Suprapubic skin (tissue), 4 donors: ENCODE results near the gene DGKQ. TPM values are rescaled to one million over a fixed set of nuclear protein-coding genes. Genes with fewer than 3 reads are reported as not detected.

Experiments used
- DNase-seq, 2 donors: peaks; one replicate each; pipeline ENCODE4 v3.0.0-alpha.2; 2019; ENCODE audit warnings: low spot score in 2 of 2
- H3K27ac ChIP-seq: fragments of 200-600 bp; sonication (generic); one replicate; pipeline ENCODE4 v1.5.1; 2019
- H3K27me3 ChIP-seq: fragments of 200-600 bp; sonication (generic); one replicate; pipeline ENCODE4 v1.5.1; 2019
- H3K36me3 ChIP-seq: fragments of 200-600 bp; sonication (generic); one replicate; pipeline ENCODE4 v1.5.1; 2019
- H3K4me1 ChIP-seq: fragments of 200-600 bp; sonication (generic); one replicate; pipeline ENCODE4 v1.5.1; 2019
- H3K4me3 ChIP-seq: fragments of 200-600 bp; sonication (generic); one replicate; pipeline ENCODE4 v1.5.1; 2019; ENCODE audit warnings: mild to moderate bottlenecking
- H3K9me3 ChIP-seq: fragments of 200-600 bp; sonication (generic); one replicate; pipeline ENCODE4 v1.5.1; 2019
- EP300 ChIP-seq: sonication (generic); formaldehyde crosslinking; IDR thresholded peaks from one replicate; pipeline ENCODE4 v1.6.1; 2017; ENCODE audit warnings: antibody characterized with exemption
- POLR2A ChIP-seq, 2 donors: fragments of 450-650 bp; IDR thresholded peaks; one replicate each; pipeline ENCODE4 v1.6.1; 2017; ENCODE audit warnings: antibody characterized with exemption in 2 of 2, mild to moderate bottlenecking in 2 of 2, moderate library complexity in 2 of 2
- POLR2AphosphoS5 ChIP-seq, 3 donors: sonication (generic); formaldehyde crosslinking; IDR thresholded peaks; one replicate each; pipeline ENCODE4 v1.6.1; 2017; ENCODE audit warnings: antibody characterized with exemption in 3 of 3
- WGBS: methylation state at CpG from one replicate; pipeline ENCODE4 v1.1.5; 2018; 5-methylcytosine and 5-hydroxymethylcytosine counted together
- total RNA-seq, 4 donors: library from RNA; depleted of rRNA; stranded (reverse); fragments of >200 nt; gene quantifications; one replicate each; pipeline ENCODE4 v1.1.0, GENCODE V29; 2016
- TF ChIP-seq, protein P1 (sequence below), 2 donors: fragments of 200-600 bp in 1 of 2; fragments of 450-650 bp in 1 of 2; sonication (generic) in 1 of 2; IDR thresholded peaks; one replicate each; pipeline ENCODE4 v1.5.1; 2016 to 2019; ENCODE audit warnings: antibody characterized with exemption in 2 of 2, mild to moderate bottlenecking in 1 of 2, moderate library complexity in 1 of 2

DGKQ gene
- total RNA-seq, 4 donors from 2014 or later = 19.5 to 27.6 (median 23.8) TPM

DNA sequence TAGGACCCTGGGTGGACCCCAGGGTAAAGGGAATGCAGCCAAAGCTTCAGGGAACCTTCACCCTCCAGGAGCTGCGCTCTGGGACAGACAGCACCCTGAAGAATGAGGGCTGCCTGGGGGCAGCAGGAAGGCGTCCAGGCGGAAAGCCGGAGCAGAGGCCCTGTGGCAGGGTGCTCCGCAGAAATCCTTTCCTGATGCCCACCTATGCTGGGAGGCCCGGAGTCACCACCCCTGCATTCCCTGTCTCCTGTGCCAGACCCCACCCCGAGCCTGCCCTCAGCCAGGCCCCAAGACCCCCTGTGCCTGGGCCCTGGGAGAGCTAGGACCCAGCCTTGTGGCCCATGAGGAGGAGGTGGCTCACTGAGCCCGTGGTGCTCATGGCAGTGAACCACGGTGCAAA is 1.3 kb upstream of the DGKQ start:
- TF ChIP-seq, protein P1, sequence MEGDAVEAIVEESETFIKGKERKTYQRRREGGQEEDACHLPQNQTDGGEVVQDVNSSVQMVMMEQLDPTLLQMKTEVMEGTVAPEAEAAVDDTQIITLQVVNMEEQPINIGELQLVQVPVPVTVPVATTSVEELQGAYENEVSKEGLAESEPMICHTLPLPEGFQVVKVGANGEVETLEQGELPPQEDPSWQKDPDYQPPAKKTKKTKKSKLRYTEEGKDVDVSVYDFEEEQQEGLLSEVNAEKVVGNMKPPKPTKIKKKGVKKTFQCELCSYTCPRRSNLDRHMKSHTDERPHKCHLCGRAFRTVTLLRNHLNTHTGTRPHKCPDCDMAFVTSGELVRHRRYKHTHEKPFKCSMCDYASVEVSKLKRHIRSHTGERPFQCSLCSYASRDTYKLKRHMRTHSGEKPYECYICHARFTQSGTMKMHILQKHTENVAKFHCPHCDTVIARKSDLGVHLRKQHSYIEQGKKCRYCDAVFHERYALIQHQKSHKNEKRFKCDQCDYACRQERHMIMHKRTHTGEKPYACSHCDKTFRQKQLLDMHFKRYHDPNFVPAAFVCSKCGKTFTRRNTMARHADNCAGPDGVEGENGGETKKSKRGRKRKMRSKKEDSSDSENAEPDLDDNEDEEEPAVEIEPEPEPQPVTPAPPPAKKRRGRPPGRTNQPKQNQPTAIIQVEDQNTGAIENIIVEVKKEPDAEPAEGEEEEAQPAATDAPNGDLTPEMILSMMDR (IDR thresholded peaks at IDR 0.05) = no peak
- TF ChIP-seq EP300 = no peak
- H3K27me3 ChIP-seq = no peaks in the 10 kb centered on the region
- no peaks in the 10 kb centered on the region for H3K36me3 ChIP-seq
- H3K4me3 ChIP-seq = no peak overlapping the region
- H3K27ac ChIP-seq = no peak overlapping the region
- no peaks in the 10 kb centered on the region for H3K9me3 ChIP-seq
- peaks cover 35% of the 10 kb centered on the region for H3K4me1 ChIP-seq
- no peak for DNase-seq
- WGBS = 78% methylated on average over 7 of the region's 9 CpGs

DNA sequence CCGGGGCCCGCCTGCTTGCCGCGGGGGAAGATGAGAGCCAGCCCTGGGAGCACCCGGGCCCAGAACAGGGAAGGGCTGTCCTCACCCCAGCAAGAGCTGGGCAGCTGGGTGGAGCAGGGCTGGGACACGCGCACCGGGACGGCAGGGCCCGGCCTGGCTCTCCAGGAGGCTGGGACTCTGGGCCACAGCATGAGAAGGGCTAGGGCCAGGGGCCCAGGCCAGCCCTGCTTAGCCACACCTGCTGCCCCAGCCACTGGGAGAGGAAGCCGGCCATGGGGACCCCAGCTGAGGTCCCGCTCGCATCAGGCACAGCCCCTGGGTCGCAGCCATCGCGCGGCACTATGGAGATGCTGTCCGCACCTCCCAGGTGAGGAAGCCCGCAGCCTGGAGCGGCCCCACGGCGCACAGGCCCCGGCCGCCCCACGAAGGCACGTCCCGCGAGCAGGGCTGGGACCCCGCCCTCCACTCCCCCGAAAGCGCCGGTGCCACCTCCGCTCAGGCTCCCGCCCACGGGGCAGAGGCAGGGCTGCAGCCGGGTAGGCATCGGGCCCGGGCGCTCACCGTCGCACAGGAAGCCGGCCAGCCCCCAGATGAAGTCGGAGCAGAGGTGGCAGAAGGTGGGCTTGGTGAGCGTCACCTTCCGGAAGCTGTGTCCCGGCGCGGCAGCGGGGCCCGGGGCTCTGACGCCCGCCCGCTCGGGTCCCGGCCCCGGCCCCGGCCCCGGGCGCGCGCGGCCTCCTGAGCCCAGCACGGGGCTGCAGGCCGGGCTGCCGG is 531 bp downstream of the DGKQ start:
- Histone ChIP-seq H3K27me3 (no peaks in the 10 kb centered on the region), H3K4me3 (peak overlapping the region; percentile 76), H3K9me3 (no peaks in the 10 kb centered on the region), H3K27ac (no peak overlapping the region), H3K4me1 (peaks cover 35% of the 10 kb centered on the region), H3K36me3 (no peaks in the 10 kb centered on the region)
- 0% methylated on average over 6 of the region's 65 CpGs for WGBS
- no peak for TF ChIP-seq EP300
- TF ChIP-seq POLR2AphosphoS5 (IDR thresholded peaks at IDR 0.05) = no peak
- no peak for TF ChIP-seq POLR2A (IDR thresholded peaks at IDR 0.05)
- TF ChIP-seq, protein P1 (IDR thresholded peaks at IDR 0.05) = no peak
- no peak for DNase-seq

DNA sequence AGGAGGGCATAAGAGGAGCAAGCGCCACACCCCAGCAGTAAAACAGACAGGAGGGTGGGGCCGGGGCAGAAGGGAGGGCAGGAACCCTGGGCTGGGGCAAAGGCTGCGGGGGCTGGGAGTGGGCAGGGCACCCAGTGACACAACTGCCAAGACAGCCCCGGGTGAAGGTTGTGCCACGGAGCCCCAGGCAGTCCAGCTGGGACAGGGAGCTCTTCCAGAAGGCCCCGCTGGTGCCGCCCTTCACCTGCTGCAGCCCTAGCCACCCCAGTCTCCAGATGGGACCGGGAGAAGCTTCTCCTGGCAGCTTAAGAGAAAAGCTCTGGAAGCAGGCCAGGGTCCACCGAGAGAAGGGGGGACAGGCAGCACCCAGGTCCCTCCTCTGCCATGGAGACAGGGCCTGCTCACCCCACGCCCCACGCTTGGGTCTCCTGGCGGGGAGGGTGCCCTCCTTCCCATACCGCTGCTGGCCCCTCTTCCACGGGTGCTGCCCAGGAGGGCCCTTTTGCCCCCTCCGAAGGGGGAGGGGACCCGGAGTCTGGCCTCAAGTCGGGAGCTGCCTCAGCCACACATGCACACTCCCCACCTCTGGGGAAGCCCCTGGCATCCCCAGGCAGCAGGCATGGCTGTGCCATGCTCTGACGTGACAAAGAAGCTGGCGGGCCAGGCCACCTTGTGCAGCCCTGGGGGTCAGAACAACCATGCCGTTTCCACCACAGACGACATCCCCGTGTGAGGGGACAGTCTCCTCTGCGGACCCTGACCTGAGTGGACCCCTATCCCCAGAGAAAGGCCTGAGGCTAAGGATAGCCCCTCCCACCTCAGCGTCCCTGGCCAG is 1.5 kb downstream of the DGKQ start:
- DNase-seq = no peak
- Histone ChIP-seq H3K9me3 (no peaks in the 10 kb centered on the region), H3K4me1 (peaks cover 35% of the 10 kb centered on the region), H3K27ac (no peak overlapping the region), H3K36me3 (peaks cover 3% of the 10 kb centered on the region), H3K4me3 (peak overlapping the region; percentile 76), H3K27me3 (no peaks in the 10 kb centered on the region)
- 34% methylated on average over 6 of the region's 24 CpGs for WGBS
- no peak for TF ChIP-seq POLR2A (IDR thresholded peaks at IDR 0.05)
- TF ChIP-seq, protein P1 (IDR thresholded peaks at IDR 0.05) = no peak
- no peak for TF ChIP-seq POLR2AphosphoS5 (IDR thresholded peaks at IDR 0.05)
- TF ChIP-seq EP300 = no peak

DNA sequence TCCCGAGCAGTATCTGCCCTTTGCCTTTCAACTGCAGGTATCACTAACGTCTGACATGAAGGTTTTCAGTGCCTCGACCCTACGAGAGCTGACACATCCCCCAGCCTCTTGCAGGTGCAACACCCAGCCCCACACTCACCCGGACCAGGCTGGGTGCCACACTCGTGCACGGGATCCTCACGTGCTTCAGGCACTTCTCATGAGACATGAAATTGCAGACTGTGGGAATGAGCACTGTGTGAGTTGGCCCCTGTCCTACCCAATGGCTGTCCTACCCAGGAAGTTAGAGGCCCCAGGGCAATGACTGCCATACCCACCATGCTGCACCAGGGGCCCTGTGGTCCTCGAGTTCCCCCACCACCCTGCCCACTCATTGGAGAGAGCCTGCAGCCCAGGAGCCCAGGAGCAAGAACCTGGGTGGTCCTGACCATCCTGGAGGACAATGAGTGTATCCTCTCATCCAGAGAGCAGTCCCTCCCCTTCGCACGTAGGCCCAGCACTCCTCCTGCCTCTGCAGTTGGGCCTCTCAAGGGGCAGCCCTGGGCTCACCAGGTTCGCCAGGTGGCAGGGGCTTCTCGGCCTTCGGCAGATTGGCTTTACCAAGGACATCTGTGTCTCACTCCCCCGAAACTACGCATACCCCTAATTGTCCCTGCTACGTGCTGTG is 2.4 kb downstream of the DGKQ start:
- WGBS = 45% methylated on average over 6 of the region's 17 CpGs
- peak overlapping the region; percentile 76 for H3K4me3 ChIP-seq
- DNase-seq = no peak
- TF ChIP-seq POLR2A (IDR thresholded peaks at IDR 0.05) (no peak), POLR2AphosphoS5 (IDR thresholded peaks at IDR 0.05) (no peak), EP300 (no peak)
- TF ChIP-seq, protein P1 (IDR thresholded peaks at IDR 0.05) = no peak
- no peak overlapping the region for H3K27ac ChIP-seq
- no peaks in the 10 kb centered on the region for H3K9me3 ChIP-seq
- H3K36me3 ChIP-seq = peaks cover 12% of the 10 kb centered on the region
- H3K27me3 ChIP-seq = no peaks in the 10 kb centered on the region
- peaks cover 35% of the 10 kb centered on the region for H3K4me1 ChIP-seq
